HFF-Myc (cell line): Measurements from ENCODE around the gene PHF20.

Experiments used
- DNase-seq: peaks from one replicate; pipeline ENCODE4 v3.0.0-alpha.2; 2011; ENCODE audit warnings: low read depth; ENCODE audit errors: extremely low read depth
- H3K4me3 ChIP-seq: replicated peaks from 2 replicates; pipeline ENCODE4 v1.5.1; 2011; ENCODE audit warnings: low read depth, mild to moderate bottlenecking, control low read depth, low read length
- TF ChIP-seq, protein P1 (sequence below): IDR thresholded peaks from 2 replicates; pipeline ENCODE4 v1.5.1; 2012; ENCODE audit warnings: mild to moderate bottlenecking, low read depth, low read length, control low read depth; ENCODE audit errors: missing control alignments

The PHF20 gene

DNA sequence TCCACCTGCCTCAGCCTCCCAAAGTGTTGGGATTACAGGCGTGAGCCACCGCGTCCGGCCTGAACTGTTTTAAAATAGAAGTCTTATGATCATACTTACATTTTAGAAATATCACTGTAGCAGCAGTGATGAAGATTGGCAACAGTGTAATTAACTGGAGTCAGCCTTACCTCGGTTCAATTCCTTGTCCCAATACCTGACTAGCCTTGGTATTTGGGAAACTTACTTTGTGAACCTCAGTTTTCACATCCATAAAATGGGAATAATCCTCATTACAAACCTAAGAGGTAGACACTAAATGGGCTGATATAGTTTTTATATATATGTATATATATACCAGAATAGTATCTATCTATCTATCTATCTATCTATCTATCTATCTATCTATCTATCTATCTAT, 19.3 kb downstream of the PHF20 start:
- TF ChIP-seq, protein P1, sequence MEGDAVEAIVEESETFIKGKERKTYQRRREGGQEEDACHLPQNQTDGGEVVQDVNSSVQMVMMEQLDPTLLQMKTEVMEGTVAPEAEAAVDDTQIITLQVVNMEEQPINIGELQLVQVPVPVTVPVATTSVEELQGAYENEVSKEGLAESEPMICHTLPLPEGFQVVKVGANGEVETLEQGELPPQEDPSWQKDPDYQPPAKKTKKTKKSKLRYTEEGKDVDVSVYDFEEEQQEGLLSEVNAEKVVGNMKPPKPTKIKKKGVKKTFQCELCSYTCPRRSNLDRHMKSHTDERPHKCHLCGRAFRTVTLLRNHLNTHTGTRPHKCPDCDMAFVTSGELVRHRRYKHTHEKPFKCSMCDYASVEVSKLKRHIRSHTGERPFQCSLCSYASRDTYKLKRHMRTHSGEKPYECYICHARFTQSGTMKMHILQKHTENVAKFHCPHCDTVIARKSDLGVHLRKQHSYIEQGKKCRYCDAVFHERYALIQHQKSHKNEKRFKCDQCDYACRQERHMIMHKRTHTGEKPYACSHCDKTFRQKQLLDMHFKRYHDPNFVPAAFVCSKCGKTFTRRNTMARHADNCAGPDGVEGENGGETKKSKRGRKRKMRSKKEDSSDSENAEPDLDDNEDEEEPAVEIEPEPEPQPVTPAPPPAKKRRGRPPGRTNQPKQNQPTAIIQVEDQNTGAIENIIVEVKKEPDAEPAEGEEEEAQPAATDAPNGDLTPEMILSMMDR, result no peak
- no peak for DNase-seq
- H3K4me3 ChIP-seq, result no peak overlapping the region

DNA sequence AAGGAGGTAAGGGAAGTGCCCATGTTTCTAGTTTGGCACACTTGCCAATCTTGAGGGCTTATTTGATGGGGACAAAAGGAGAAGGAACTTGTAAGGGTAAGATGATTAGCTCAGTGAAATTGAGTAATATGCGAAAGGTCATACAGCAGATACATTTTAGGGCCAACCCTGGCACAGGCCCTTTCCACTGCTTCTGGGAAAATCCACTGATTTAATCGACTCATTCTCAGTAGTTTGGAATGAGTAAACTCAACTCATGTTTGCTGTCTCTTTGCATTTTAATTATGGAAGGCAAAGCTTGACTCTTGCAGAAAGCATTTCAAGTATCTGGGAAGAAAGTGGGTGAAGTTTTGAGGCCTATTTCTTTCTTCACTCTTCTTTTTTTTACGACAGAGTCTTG, 20.0 kb downstream of the PHF20 start:
- no peak for DNase-seq
- TF ChIP-seq, protein P1, result no peak
- no peak overlapping the region for H3K4me3 ChIP-seq

DNA sequence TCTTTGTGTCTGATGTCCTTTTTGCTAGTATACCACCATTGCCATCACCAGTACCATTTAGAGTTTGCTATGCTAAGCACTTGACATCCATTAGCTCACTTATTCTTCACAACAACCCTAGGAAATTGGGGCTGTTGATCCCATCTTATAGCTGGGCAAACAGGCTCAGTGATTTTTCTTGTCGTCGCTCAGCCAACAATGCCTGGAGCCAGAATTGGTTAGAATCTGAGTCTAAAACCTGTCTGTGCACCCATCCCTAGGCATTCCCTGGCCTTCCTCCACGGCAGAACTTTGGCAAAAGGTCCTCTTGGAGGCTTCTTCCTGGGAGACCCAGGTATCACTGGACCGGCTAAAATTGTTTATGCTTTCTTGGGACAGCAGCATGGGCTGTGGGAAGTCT, 20.9 kb downstream of the PHF20 start:
- TF ChIP-seq, protein P1, result no peak
- DNase-seq, result no peak
- no peak overlapping the region for H3K4me3 ChIP-seq

DNA sequence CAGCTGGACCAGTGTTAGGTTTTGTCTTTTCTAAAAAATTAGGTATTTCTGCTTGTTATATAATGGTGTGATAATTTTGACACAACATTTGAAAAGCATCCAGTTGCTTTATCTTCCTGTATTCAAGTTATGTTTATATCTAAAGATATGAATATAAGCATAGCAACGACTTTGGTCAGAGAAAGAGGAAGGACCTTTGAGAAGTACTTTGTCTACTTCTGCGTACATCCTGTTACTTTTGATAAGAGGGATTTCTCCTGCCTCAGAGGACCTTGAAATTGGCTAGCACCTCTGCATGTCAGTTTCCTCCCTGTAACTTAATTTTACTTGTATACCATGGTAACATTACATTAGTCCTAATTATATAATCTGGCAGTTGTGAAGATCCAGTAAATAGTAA, 24.8 kb downstream of the PHF20 start:
- no peak for DNase-seq
- TF ChIP-seq, protein P1, result no peak
- no peak overlapping the region for H3K4me3 ChIP-seq

DNA sequence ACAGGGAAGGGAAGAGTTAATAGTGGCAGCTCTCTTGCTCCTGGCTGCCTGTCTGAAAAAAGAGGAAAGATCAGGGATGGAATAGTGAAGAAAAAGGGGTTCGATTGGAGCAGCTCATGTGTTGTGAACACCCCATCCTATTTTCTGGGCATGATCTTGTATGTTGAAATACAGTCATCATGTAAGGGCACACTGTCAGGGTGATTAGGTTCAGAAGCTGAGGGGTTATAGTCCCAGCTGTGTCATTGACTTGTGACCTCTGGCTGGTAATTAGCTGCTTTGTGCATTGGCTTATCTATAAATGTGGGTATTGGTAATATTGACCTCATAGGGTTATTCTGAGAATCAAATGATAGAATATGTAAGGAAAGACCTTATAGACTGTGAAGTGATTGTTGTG, 30.1 kb downstream of the PHF20 start:
- TF ChIP-seq, protein P1, result no peak
- DNase-seq, result no peak
- no peak overlapping the region for H3K4me3 ChIP-seq

DNA sequence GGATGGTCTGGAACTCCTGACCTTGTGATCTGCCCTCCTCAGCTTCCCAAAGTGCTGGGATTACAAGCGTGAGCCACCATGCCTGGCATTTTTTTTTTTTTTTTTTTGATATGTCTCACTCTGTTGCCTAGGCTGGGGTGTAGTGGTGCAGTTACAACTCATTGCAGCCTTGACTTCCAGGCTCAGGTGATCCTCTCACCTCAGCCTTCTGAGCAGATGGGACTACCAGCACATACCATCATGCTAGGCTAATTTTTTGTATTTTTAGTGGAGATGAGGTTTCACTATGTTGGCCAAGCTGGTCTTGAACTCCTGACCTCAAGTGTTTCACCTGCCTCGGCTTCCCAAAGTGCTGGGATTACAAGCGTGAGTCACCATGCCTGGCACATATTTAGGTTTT, 34.3 kb downstream of the PHF20 start:
- no peak for DNase-seq
- TF ChIP-seq, protein P1, result no peak
- H3K4me3 ChIP-seq, result no peak overlapping the region

DNA sequence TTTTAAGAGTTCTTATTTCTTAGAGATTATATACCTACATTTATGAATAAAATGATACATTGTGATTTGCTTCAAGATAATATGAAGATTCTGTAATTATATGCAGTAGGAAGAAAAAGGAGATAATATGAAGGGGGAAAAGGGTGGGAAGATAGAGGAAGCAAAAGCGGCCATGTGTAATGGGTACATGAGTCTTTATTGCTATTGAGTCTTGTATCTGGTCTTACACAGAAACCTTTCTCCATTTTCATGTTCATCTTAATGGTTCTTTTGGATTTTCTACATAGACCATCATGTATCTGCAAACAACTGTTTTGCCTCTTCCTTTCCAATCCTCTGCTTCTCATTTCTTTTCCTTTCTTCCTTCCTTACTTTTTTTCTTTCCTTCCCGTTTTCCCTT, 36.1 kb downstream of the PHF20 start:
- no peak for DNase-seq
- TF ChIP-seq, protein P1, result no peak
- no peak overlapping the region for H3K4me3 ChIP-seq
